Prostate gland (tissue), 2 donors: ENCODE measurements around the gene MYO15B.

ENCODE experiments used
- POLR2A ChIP-seq: fragments of 450-650 bp; IDR thresholded peaks from one replicate; pipeline ENCODE4 v1.6.1; 2016; ENCODE audit warnings: antibody characterized with exemption, mild to moderate bottlenecking
- POLR2AphosphoS5 ChIP-seq: sonication (generic); formaldehyde crosslinking; IDR thresholded peaks from one replicate; pipeline ENCODE4 v1.6.1; 2017; ENCODE audit warnings: antibody characterized with exemption
- TF ChIP-seq, protein P1 (sequence below), 4 experiments: fragments of 200-600 bp in 2 of 4; fragments of 450-650 bp in 2 of 4; sonication (generic) in 2 of 4; IDR thresholded peaks; 1 replicate in 3 of 4; 2 replicates in 1 of 4; pipeline ENCODE4 v1.5.1; 2016 to 2019; ENCODE audit warnings: antibody characterized with exemption in 4 of 4, mild to moderate bottlenecking in 2 of 4, moderate library complexity in 2 of 4

- TF ChIP-seq, protein P1, sequence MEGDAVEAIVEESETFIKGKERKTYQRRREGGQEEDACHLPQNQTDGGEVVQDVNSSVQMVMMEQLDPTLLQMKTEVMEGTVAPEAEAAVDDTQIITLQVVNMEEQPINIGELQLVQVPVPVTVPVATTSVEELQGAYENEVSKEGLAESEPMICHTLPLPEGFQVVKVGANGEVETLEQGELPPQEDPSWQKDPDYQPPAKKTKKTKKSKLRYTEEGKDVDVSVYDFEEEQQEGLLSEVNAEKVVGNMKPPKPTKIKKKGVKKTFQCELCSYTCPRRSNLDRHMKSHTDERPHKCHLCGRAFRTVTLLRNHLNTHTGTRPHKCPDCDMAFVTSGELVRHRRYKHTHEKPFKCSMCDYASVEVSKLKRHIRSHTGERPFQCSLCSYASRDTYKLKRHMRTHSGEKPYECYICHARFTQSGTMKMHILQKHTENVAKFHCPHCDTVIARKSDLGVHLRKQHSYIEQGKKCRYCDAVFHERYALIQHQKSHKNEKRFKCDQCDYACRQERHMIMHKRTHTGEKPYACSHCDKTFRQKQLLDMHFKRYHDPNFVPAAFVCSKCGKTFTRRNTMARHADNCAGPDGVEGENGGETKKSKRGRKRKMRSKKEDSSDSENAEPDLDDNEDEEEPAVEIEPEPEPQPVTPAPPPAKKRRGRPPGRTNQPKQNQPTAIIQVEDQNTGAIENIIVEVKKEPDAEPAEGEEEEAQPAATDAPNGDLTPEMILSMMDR (IDR thresholded peaks at IDR 0.05) = no peak
- TF ChIP-seq POLR2AphosphoS5 (no peak), POLR2A (no peak)
Observed at GRCh38 chr17:75617218-75617617, 29.6 kb downstream of the MYO15B start.
